ENCODE measurements around the gene LSP1.
A peak's percentile ranks its signal among the peaks of the same experiment; 100 is the strongest.
"Not testable (repeated sequence)": the region's sequence is repeated elsewhere in the genome, so short reads cannot be mapped to it uniquely, and the experiment has no call there.

The LSP1 gene

GRCh38 chr11:1852877-1853276 is at the start of gene LSP1:
LSP1 (plus strand) TSS chr11:1853084; CDS start chr11:1853145, 61 bp downstream.
- DNase-seq (ENCODE audit: low read depth in 2 of 2), result peak; percentile 78 to 82

- DNase-seq (ENCODE audit: low read depth in 2 of 2), result no peak
Measured at GRCh38 chr11:1803246-1803645, 49.6 kb upstream of the LSP1 start.

- not testable (repeated sequence) for DNase-seq (ENCODE audit: low read depth in 2 of 2)
Measured at GRCh38 chr11:1803835-1804519, 48.9 kb upstream of the LSP1 start.

GRCh38 chr11:1805525-1805924 is 47.4 kb upstream of the LSP1 start:
- no peak for DNase-seq (ENCODE audit: low read depth in 2 of 2)

- DNase-seq (ENCODE audit: low read depth in 2 of 2), result no peak
Measured at GRCh38 chr11:1807264-1807995, 45.5 kb upstream of the LSP1 start.

- DNase-seq (ENCODE audit: low read depth in 2 of 2), result no peak
Measured at GRCh38 chr11:1810761-1811160, 42.1 kb upstream of the LSP1 start.

GRCh38 chr11:1812274-1812673 is 40.6 kb upstream of the LSP1 start:
- no peak for DNase-seq (ENCODE audit: low read depth in 2 of 2)

- DNase-seq (ENCODE audit: low read depth in 2 of 2), result no peak
Measured at GRCh38 chr11:1812801-1813200, 40.1 kb upstream of the LSP1 start.

GRCh38 chr11:1813356-1813755 is 39.5 kb upstream of the LSP1 start:
- DNase-seq (ENCODE audit: low read depth in 2 of 2), result not testable (repeated sequence)

GRCh38 chr11:1814691-1815090 is 38.2 kb upstream of the LSP1 start:
- DNase-seq (ENCODE audit: low read depth in 2 of 2), result no peak

GRCh38 chr11:1815311-1815710 is 37.6 kb upstream of the LSP1 start:
- no peak for DNase-seq (ENCODE audit: low read depth in 2 of 2)

GRCh38 chr11:1815751-1816150 is 37.1 kb upstream of the LSP1 start:
- no peak for DNase-seq (ENCODE audit: low read depth in 2 of 2)

GRCh38 chr11:1817000-1817399 is 35.9 kb upstream of the LSP1 start:
- no peak for DNase-seq (ENCODE audit: low read depth in 2 of 2)

- no peak for DNase-seq (ENCODE audit: low read depth in 2 of 2)
Measured at GRCh38 chr11:1817511-1817910, 35.4 kb upstream of the LSP1 start.

GRCh38 chr11:1819074-1819473 is 33.8 kb upstream of the LSP1 start:
- DNase-seq (ENCODE audit: low read depth in 2 of 2), result no peak

- DNase-seq (ENCODE audit: low read depth in 2 of 2), result no peak
Measured at GRCh38 chr11:1820463-1821325, 32.2 kb upstream of the LSP1 start.

GRCh38 chr11:1821562-1821961 is 31.3 kb upstream of the LSP1 start:
- no peak for DNase-seq (ENCODE audit: low read depth in 2 of 2)

GRCh38 chr11:1822648-1823375 is 30.1 kb upstream of the LSP1 start:
- DNase-seq (ENCODE audit: low read depth in 2 of 2), result no peak

GRCh38 chr11:1823376-1824220 is 29.3 kb upstream of the LSP1 start:
- DNase-seq (ENCODE audit: low read depth in 2 of 2), result no peak

GRCh38 chr11:1824221-1825038 is 28.5 kb upstream of the LSP1 start:
- DNase-seq (ENCODE audit: low read depth in 2 of 2), result no peak

Data from stimulated activated CD4-positive, alpha-beta T cell treated with anti-CD3 and anti-CD28 coated beads, Interleukin-15, amount 100 ng/mL, for 48 hours (primary cell).